LNCaP clone FGC (cell line): ENCODE measurements around the gene ABCG4.

Source experiments
- DNase-seq: peaks from one replicate; pipeline ENCODE4 v3.0.0-alpha.2; 2011; ENCODE audit warnings: low read depth
- H3K4me3 ChIP-seq: 2 replicates; pipeline ENCODE4 v1.5.1; 2011; ENCODE audit warnings: mild to moderate bottlenecking, low read depth, low read length, control low read depth
- CTCF ChIP-seq: IDR thresholded peaks from 2 replicates; pipeline ENCODE4 v1.5.1; 2012; ENCODE audit warnings: mild to moderate bottlenecking; ENCODE audit not compliant: control insufficient read depth, insufficient read depth; ENCODE audit errors: extremely low read depth

Gene ABCG4

GRCh38 chr11:119103793-119104192 is 45.1 kb upstream of the ABCG4 start:
- TF ChIP-seq CTCF: no peak
- DNase-seq: no peak
- H3K4me3 ChIP-seq: no peak overlapping the region

GRCh38 chr11:119106564-119107537 is 42.0 kb upstream of the ABCG4 start, which contains the start of gene C2CD2L:
TSS of gene C2CD2L (plus strand) at chr11:119107344. CDS start at chr11:119107742, 398 bp downstream.
- peak within 1 kb of the TSS; percentile 73 for H3K4me3 ChIP-seq
- TF ChIP-seq CTCF: no peak
- peak; percentile 71 for DNase-seq

GRCh38 chr11:119107538-119108145 is 41.2 kb upstream of the ABCG4 start:
- TF ChIP-seq CTCF: no peak
- no peak for DNase-seq
- H3K4me3 ChIP-seq: peak overlapping the region; percentile 73

GRCh38 chr11:119108146-119108856 is 40.6 kb upstream of the ABCG4 start:
- peak overlapping the region; percentile 73 for H3K4me3 ChIP-seq
- DNase-seq: no peak
- no peak for TF ChIP-seq CTCF

GRCh38 chr11:119108857-119109221 is 40.0 kb upstream of the ABCG4 start:
- TF ChIP-seq CTCF: no peak
- peak overlapping the region; percentile 73 for H3K4me3 ChIP-seq
- no peak for DNase-seq

- DNase-seq: no peak
- TF ChIP-seq CTCF: no peak
Measured at GRCh38 chr11:119109843-119110242, 39.0 kb upstream of the ABCG4 start.

More at GRCh38 chr11:119109843-119110242, 39.0 kb upstream of the ABCG4 start:
- no peak overlapping the region for H3K4me3 ChIP-seq
